Skin of body (tissue), 2 donors: ENCODE data around the gene GPR55. TPM values are rescaled to one million over a fixed set of nuclear protein-coding genes. Genes with fewer than 3 reads are reported as not detected.

Source experiments
- DNase-seq: peaks from one replicate; lab custom pipeline; 2025; lab: John Stamatoyannopoulos, UW
- total RNA-seq: library from RNA; depleted of rRNA; stranded (reverse); fragments of >200 nt; gene quantifications from one replicate; pipeline ENCODE4 v1.2.3, GENCODE V29; 2014

GPR55 gene
- total RNA-seq, 1 donor from 2014 or later: not detected

GRCh38 chr2:230919681-230920080, 5.4 kb downstream of the GPR55 start:
- DNase-seq: no peak

GRCh38 chr2:230919240-230919639, 5.8 kb downstream of the GPR55 start:
- no peak for DNase-seq

GRCh38 chr2:230916218-230916617, 8.8 kb downstream of the GPR55 start:
- DNase-seq: no peak

- DNase-seq: no peak
These were observed 9.7 kb downstream of the GPR55 start for GRCh38 chr2:230915319-230915718.

- DNase-seq: no peak
These were observed 10.2 kb downstream of the GPR55 start for GRCh38 chr2:230914886-230915285.

- DNase-seq: no peak
These were observed 11.5 kb downstream of the GPR55 start for GRCh38 chr2:230913406-230914143.

GRCh38 chr2:230912724-230913123, 12.3 kb downstream of the GPR55 start:
- no peak for DNase-seq

- DNase-seq: no peak
These were observed 13.0 kb downstream of the GPR55 start for GRCh38 chr2:230912046-230912445.

GRCh38 chr2:230910546-230911177, 14.4 kb downstream of the GPR55 start:
- DNase-seq: no peak

GRCh38 chr2:230909841-230910545, 15.0 kb downstream of the GPR55 start:
- DNase-seq: no peak

GRCh38 chr2:230908595-230909191, 16.3 kb downstream of the GPR55 start:
- no peak for DNase-seq

- no peak for DNase-seq
These were observed 16.9 kb downstream of the GPR55 start for GRCh38 chr2:230908092-230908594.

GRCh38 chr2:230907361-230908091, 17.5 kb downstream of the GPR55 start:
- no peak for DNase-seq

- DNase-seq: no peak
These were observed 18.4 kb downstream of the GPR55 start for GRCh38 chr2:230906471-230907230.

- no peak for DNase-seq
These were observed 19.3 kb downstream of the GPR55 start for GRCh38 chr2:230905448-230906421.

- no peak for DNase-seq
These were observed 20.1 kb downstream of the GPR55 start for GRCh38 chr2:230904856-230905447.

GRCh38 chr2:230903231-230904150, 21.6 kb downstream of the GPR55 start:
- DNase-seq: no peak
